Caco-2 (cell line): ENCODE results near the gene TTLL11. TPM values are rescaled to one million over a fixed set of nuclear protein-coding genes. Genes with fewer than 3 reads are reported as not detected.

Experiments used
- BruUV-seq: library from RNA; stranded (reverse); fragments of 400-500 nt; replicated peaks from 2 replicates; lab custom pipeline; 2021; lab: Mats Ljungman, UMichigan
- CTCF ChIA-PET: fragments of 300-600 bp; sonication (Branson Sonifier 250); formaldehyde crosslinking; loops from one replicate; lab custom pipeline; 2022; ENCODE audit warnings: antibody characterized with exemption; lab: Charles Lee
- POLR2A ChIA-PET: fragments of 300-600 bp; sonication (Branson Sonifier 250); formaldehyde crosslinking; loops from one replicate; lab custom pipeline; 2022; ENCODE audit warnings: antibody characterized with exemption; lab: Charles Lee
- DNase-seq, 2 experiments: peaks; one replicate each; pipeline versions ENCODE4 v3.0.0 to v3.0.0-alpha.2; 2020 to 2022
- H3K27me3 ChIP-seq: replicated peaks from 2 replicates; pipeline ENCODE4 v1.6.0; 2011; ENCODE audit warnings: low read length; ENCODE audit not compliant: control insufficient read depth, insufficient read depth
- H3K36me3 ChIP-seq: 2 replicates; pipeline ENCODE4 v1.5.1; 2011; ENCODE audit warnings: low read length; ENCODE audit not compliant: control insufficient read depth, insufficient read depth
- H3K4me1 ChIP-seq: fragments of 250-450 bp; sonication (Bioruptor Pico); 2 replicates; pipeline ENCODE4 v1.5.1; 2020; ENCODE audit warnings: mild to moderate bottlenecking
- H3K4me3 ChIP-seq: 2 replicates; pipeline ENCODE4 v1.5.1; 2011; ENCODE audit warnings: low read depth, mild to moderate bottlenecking, control low read depth, low read length
- H3K9me3 ChIP-seq: fragments of 250-450 bp; sonication (Bioruptor Pico); 2 replicates; pipeline ENCODE4 v1.5.1; 2020; ENCODE audit warnings: mild to moderate bottlenecking, moderate library complexity
- H3K27ac Mint-ChIP-seq: one replicate; pipeline ENCODE4 v1.8.0; 2022; ENCODE audit warnings: mixed read lengths; ENCODE audit not compliant: unreplicated experiment
- H3K27me3 Mint-ChIP-seq: one replicate; pipeline ENCODE4 v1.8.0; 2022; ENCODE audit warnings: mixed read lengths; ENCODE audit not compliant: insufficient read depth, unreplicated experiment
- H3K36me3 Mint-ChIP-seq: one replicate; pipeline ENCODE4 v1.8.0; 2022; ENCODE audit warnings: mild to moderate bottlenecking, mixed read lengths; ENCODE audit not compliant: insufficient read depth, unreplicated experiment
- H3K4me1 Mint-ChIP-seq: one replicate; pipeline ENCODE4 v1.8.0; 2022; ENCODE audit warnings: low read depth, mixed read lengths; ENCODE audit not compliant: unreplicated experiment
- H3K4me3 Mint-ChIP-seq: one replicate; pipeline ENCODE4 v1.8.0; 2022; ENCODE audit warnings: mild to moderate bottlenecking, moderate library complexity, mixed read lengths; ENCODE audit not compliant: unreplicated experiment
- H3K9me3 Mint-ChIP-seq: one replicate; pipeline ENCODE4 v1.8.0; 2022; ENCODE audit warnings: mixed read lengths; ENCODE audit not compliant: unreplicated experiment
- CTCF ChIP-seq, 2 experiments: fragments of 200-600 bp in 1 of 2; IDR thresholded peaks; 1 replicate in 1 of 2; 2 replicates in 1 of 2; pipeline versions ENCODE4 v1.5.1 to v1.8.0; 2011 to 2022; ENCODE audit warnings: antibody characterized with exemption in 1 of 2, control low read depth in 1 of 2, inconsistent platforms in 1 of 2, low read depth in 1 of 2, low read length in 1 of 2, mild to moderate bottlenecking in 1 of 2, moderate library complexity in 1 of 2; ENCODE audit not compliant: insufficient read depth in 1 of 2, severe bottlenecking in 1 of 2, unreplicated experiment in 1 of 2
- intact Hi-C: fragments of 100-400 bp; cut with micrococcal nuclease; formaldehyde crosslinking; loops from one replicate; pipeline ENCODE4 v1.10.0; 2022; ENCODE audit not compliant: unreplicated experiment
- total RNA-seq: library from RNA; stranded (reverse); gene quantifications from 2 replicates; pipeline ENCODE4 v1.2.3, GENCODE V29; 2022

The TTLL11 gene
- total RNA-seq, 1 experiment from 2014 or later, result 4.4 TPM

- Histone ChIP-seq H3K36me3 (no peaks in the 10 kb centered on the region), H3K4me1 (peaks cover 8% of the 10 kb centered on the region; the same call in 1 of the 2 replicates), H3K27me3 (no peaks in the 10 kb centered on the region), H3K4me3 (no peak overlapping the region), H3K9me3 (no peaks in the 10 kb centered on the region)
- Mint-ChIP-seq H3K27me3 (peaks cover 5% of the 10 kb centered on the region), H3K4me3 (no peak overlapping the region), H3K27ac (no peak overlapping the region), H3K9me3 (peaks cover 14% of the 10 kb centered on the region), H3K36me3 (no peaks in the 10 kb centered on the region), H3K4me1 (no peaks in the 10 kb centered on the region)
- ChIA-PET POLR2A (no interaction called here), CTCF (interaction anchor here (0.5 to 1.2 kb wide), 4 partner anchors 13 to 403 kb away, joined by 3 to 5 read pairs (median 3); no protein-coding TSS in a partner anchor)
- TF ChIP-seq CTCF (IDR thresholded peaks at IDR 0.05; ENCODE audit: insufficient read depth in 1 of 2, low read depth in 1 of 2, low read length in 1 of 2, severe bottlenecking in 1 of 2, unreplicated experiment in 1 of 2), result no peak
- no TSS peak for BruUV-seq
- intact Hi-C loops, result no loop called here
- DNase-seq, result no peak
These were observed 251.1 kb downstream of the TTLL11 start for GRCh38 chr9:121841771-121842611.

DNA sequence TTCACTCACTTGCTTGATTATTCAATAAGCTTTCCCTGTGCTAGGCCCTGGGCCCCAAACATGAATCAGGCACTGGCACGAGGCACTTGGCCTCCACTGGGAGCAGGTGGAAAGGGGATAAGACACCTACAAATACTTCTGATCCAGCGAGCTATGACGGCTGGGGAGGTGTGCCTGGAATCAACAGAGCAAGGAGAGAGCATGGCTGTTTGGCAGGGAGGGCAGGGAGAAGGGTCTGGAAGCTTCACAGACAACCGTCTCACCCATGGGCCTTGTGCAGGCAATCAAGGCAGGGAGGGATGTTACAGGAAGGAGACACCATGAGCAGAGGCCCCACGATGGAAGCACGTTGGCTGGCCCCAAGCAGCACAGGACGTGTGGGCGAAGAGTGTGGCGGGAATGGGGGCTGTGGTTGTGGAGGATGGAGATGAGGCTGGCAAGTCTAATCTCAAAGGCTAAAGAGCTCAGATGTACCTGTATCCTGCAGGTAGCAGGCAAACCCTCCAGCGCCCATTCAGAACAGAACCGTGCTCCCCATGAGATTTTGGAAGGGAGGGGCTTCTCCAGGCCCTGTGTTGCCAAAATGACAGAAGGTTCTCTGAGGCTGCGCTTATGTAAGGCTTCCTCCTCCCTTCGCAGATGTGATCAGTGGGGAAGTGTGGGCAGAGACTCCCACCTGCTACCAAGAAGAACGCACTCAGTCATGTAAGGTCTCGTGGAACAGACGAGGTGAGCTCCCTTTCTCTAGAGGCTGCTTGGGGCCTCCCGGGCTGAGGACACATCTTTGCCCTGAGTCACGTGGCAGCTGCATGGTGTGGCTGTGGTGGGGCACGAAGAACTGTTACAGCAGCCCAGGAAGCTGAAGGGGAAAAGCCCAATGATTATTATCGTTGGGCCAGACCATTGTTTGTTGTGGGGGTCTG lies 252.0 kb downstream of the TTLL11 start:
- DNase-seq, result no peak
- no peak for TF ChIP-seq CTCF (IDR thresholded peaks at IDR 0.05; ENCODE audit: insufficient read depth in 1 of 2, low read depth in 1 of 2, low read length in 1 of 2, severe bottlenecking in 1 of 2, unreplicated experiment in 1 of 2)
- no peaks in the 10 kb centered on the region for H3K36me3 Mint-ChIP-seq
- POLR2A ChIA-PET, result no interaction called here
- no peak overlapping the region for H3K27ac Mint-ChIP-seq
- H3K4me1 ChIP-seq, result peaks cover 8% of the 10 kb centered on the region; the same call in 1 of the 2 replicates
- no peaks in the 10 kb centered on the region for H3K27me3 ChIP-seq
- H3K9me3 ChIP-seq, result no peaks in the 10 kb centered on the region
- H3K4me3 ChIP-seq, result no peak overlapping the region
- intact Hi-C loops, result no loop called here
- no peaks in the 10 kb centered on the region for H3K36me3 ChIP-seq
- H3K4me1 Mint-ChIP-seq, result no peaks in the 10 kb centered on the region
- peaks cover 14% of the 10 kb centered on the region for H3K9me3 Mint-ChIP-seq
- peaks cover 5% of the 10 kb centered on the region for H3K27me3 Mint-ChIP-seq
- BruUV-seq, result no TSS peak
- no peak overlapping the region for H3K4me3 Mint-ChIP-seq
- CTCF ChIA-PET, result no interaction called here
